DND-41 (cell line): ENCODE results near the gene RHBDF1.

Experiments used
- EZH2 ChIP-seq: IDR thresholded peaks from 3 replicates; pipeline ENCODE4 v1.6.1; 2012; ENCODE audit warnings: borderline replicate concordance, low read depth, mild to moderate bottlenecking, moderate library complexity, low read length, inconsistent platforms; ENCODE audit not compliant: severe bottlenecking
- TF ChIP-seq, protein P1 (sequence below): IDR thresholded peaks from 2 replicates; pipeline ENCODE4 v1.5.1; 2012; ENCODE audit warnings: borderline replicate concordance, low read length, moderate library complexity, mild to moderate bottlenecking; ENCODE audit not compliant: poor library complexity, severe bottlenecking; ENCODE audit errors: extremely low read depth

- TF ChIP-seq, protein P1, sequence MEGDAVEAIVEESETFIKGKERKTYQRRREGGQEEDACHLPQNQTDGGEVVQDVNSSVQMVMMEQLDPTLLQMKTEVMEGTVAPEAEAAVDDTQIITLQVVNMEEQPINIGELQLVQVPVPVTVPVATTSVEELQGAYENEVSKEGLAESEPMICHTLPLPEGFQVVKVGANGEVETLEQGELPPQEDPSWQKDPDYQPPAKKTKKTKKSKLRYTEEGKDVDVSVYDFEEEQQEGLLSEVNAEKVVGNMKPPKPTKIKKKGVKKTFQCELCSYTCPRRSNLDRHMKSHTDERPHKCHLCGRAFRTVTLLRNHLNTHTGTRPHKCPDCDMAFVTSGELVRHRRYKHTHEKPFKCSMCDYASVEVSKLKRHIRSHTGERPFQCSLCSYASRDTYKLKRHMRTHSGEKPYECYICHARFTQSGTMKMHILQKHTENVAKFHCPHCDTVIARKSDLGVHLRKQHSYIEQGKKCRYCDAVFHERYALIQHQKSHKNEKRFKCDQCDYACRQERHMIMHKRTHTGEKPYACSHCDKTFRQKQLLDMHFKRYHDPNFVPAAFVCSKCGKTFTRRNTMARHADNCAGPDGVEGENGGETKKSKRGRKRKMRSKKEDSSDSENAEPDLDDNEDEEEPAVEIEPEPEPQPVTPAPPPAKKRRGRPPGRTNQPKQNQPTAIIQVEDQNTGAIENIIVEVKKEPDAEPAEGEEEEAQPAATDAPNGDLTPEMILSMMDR, result no peak
- no peak for TF ChIP-seq EZH2
These were observed 6.2 kb upstream of the RHBDF1 start for GRCh38 chr16:78444-79150.
